HepG2 (cell line): ENCODE data around the gene DOK4. TPM values are rescaled to one million over a fixed set of nuclear protein-coding genes. Genes with fewer than 3 reads are reported as not detected.

Experiments used
- ELF3 ChIP-seq: IDR thresholded peaks from 2 replicates; pipeline ENCODE4 v1.6.1; 2016; ENCODE audit warnings: missing genetic modification reagents, missing compliant biosample characterization
- KDM6A ChIP-seq: IDR thresholded peaks from 2 replicates; pipeline ENCODE4 v1.6.1; 2016; ENCODE audit warnings: low read depth
- RARA ChIP-seq: IDR thresholded peaks from 2 replicates; pipeline ENCODE4 v1.6.1; 2016; ENCODE audit warnings: missing genetic modification reagents, missing compliant biosample characterization
- TAF15 ChIP-seq: fragments of 200-400 bp; formaldehyde crosslinking; IDR thresholded peaks from one replicate; pipeline ENCODE4 v1.6.1; 2018; ENCODE audit warnings: mild to moderate bottlenecking, low read depth, low read length; ENCODE audit not compliant: poor library complexity, severe bottlenecking
- polyA plus RNA-seq, 8 experiments: library from polyadenylated mRNA; depleted of rRNA in 3 of 8; stranded (reverse) in 7 of 8; unstranded in 1 of 8; fragments of >200 nt; fragmentation: Illumina TruSeq in 4 of 8; extraction: Trizol in 4 of 8; gene quantifications; 2 replicates each; pipeline versions ENCODE4 v1.2.1 to v1.2.3, GENCODE V29; 2011 to 2016; ENCODE audit warnings: low read depth in 4 of 8, missing spikeins in 1 of 8, mixed read lengths in 1 of 8; ENCODE audit not compliant: insufficient read depth in 1 of 8
- total RNA-seq, 5 experiments: library from RNA; depleted of rRNA; stranded (reverse); fragments of >200 nt; fragmentation: Illumina TruSeq; extraction: Trizol; gene quantifications; 2 replicates each; pipeline ENCODE4 v1.2.3, GENCODE V29; 2016; ENCODE audit warnings: low read depth in 1 of 5
- TF ChIP-seq, protein P1 (sequence below): sonication (generic); formaldehyde crosslinking; IDR thresholded peaks from 2 replicates; pipeline ENCODE4 v1.5.0; 2020; ENCODE audit warnings: mild to moderate bottlenecking, missing genetic modification reagents, borderline replicate concordance
- TF ChIP-seq, protein P2 (sequence below): sonication (generic); formaldehyde crosslinking; IDR thresholded peaks from 2 replicates; pipeline ENCODE4 v1.4.0; 2020; ENCODE audit warnings: missing genetic modification reagents
- TF ChIP-seq, protein P3 (sequence below): sonication (generic); formaldehyde crosslinking; IDR thresholded peaks from 2 replicates; pipeline ENCODE4 v1.4.0; 2020; ENCODE audit warnings: mild to moderate bottlenecking, missing genetic modification reagents
- TF ChIP-seq, protein P4 (sequence below): sonication (generic); formaldehyde crosslinking; conservative IDR thresholded peaks from 2 replicates; pipeline ENCODE4 v1.4.0; 2020; ENCODE audit warnings: mild to moderate bottlenecking, missing genetic modification reagents, moderate library complexity

DOK4 gene
- total and polyA plus RNA-seq, 2 of the 13 experiments (the other 11 are each of a cell fraction or from before 2014, with no cell fraction given) = 52.7 to 70.0 TPM

DNA sequence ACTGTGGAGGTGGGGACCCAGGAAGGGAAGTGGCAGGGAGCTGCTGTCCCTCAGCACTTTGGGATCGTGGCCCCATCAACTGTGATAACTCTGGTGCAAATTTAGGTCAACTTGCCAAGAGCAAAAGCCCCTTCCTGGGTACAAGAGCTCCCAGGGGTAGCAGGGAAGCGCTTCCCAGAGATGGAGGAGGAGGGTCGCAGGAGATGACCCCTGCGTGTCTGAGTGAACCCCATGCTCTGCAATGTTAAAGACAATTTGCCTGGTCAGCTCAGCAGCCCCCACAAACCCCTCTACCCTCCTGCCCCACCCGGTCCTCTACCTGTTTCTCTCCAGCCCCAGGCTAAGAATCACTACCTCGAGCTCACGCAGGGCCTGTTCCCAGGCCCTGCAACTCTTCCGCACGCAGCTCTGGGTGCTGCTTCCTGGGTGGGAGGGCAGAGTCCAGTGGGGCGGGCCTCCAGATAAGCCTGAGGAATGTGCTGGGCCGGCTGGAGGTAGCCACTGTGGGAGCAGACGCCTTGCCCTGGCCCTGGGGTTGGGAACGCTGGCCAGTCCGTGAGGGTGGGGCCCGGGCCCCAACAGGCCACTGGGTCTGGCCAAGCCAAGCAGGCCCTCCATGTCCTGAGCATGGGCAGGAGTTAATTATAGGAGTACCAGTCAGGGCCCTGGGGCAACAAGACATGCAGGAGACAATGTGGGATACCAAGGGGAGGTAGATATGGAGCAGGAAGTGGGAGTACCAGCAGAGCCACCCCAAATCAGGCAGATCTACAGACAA lies 6.1 kb downstream of the DOK4 start (continued):
- TF ChIP-seq, protein P1, sequence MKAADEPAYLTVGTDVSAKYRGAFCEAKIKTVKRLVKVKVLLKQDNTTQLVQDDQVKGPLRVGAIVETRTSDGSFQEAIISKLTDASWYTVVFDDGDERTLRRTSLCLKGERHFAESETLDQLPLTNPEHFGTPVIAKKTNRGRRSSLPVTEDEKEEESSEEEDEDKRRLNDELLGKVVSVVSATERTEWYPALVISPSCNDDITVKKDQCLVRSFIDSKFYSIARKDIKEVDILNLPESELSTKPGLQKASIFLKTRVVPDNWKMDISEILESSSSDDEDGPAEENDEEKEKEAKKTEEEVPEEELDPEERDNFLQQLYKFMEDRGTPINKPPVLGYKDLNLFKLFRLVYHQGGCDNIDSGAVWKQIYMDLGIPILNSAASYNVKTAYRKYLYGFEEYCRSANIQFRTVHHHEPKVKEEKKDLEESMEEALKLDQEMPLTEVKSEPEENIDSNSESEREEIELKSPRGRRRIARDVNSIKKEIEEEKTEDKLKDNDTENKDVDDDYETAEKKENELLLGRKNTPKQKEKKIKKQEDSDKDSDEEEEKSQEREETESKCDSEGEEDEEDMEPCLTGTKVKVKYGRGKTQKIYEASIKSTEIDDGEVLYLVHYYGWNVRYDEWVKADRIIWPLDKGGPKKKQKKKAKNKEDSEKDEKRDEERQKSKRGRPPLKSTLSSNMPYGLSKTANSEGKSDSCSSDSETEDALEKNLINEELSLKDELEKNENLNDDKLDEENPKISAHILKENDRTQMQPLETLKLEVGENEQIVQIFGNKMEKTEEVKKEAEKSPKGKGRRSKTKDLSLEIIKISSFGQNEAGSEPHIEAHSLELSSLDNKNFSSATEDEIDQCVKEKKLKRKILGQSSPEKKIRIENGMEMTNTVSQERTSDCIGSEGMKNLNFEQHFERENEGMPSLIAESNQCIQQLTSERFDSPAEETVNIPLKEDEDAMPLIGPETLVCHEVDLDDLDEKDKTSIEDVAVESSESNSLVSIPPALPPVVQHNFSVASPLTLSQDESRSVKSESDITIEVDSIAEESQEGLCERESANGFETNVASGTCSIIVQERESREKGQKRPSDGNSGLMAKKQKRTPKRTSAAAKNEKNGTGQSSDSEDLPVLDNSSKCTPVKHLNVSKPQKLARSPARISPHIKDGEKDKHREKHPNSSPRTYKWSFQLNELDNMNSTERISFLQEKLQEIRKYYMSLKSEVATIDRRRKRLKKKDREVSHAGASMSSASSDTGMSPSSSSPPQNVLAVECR (CRISPR knock-in tag) = peak; percentile 71; the same call in 1 of the 2 replicates
- TF ChIP-seq, protein P2, sequence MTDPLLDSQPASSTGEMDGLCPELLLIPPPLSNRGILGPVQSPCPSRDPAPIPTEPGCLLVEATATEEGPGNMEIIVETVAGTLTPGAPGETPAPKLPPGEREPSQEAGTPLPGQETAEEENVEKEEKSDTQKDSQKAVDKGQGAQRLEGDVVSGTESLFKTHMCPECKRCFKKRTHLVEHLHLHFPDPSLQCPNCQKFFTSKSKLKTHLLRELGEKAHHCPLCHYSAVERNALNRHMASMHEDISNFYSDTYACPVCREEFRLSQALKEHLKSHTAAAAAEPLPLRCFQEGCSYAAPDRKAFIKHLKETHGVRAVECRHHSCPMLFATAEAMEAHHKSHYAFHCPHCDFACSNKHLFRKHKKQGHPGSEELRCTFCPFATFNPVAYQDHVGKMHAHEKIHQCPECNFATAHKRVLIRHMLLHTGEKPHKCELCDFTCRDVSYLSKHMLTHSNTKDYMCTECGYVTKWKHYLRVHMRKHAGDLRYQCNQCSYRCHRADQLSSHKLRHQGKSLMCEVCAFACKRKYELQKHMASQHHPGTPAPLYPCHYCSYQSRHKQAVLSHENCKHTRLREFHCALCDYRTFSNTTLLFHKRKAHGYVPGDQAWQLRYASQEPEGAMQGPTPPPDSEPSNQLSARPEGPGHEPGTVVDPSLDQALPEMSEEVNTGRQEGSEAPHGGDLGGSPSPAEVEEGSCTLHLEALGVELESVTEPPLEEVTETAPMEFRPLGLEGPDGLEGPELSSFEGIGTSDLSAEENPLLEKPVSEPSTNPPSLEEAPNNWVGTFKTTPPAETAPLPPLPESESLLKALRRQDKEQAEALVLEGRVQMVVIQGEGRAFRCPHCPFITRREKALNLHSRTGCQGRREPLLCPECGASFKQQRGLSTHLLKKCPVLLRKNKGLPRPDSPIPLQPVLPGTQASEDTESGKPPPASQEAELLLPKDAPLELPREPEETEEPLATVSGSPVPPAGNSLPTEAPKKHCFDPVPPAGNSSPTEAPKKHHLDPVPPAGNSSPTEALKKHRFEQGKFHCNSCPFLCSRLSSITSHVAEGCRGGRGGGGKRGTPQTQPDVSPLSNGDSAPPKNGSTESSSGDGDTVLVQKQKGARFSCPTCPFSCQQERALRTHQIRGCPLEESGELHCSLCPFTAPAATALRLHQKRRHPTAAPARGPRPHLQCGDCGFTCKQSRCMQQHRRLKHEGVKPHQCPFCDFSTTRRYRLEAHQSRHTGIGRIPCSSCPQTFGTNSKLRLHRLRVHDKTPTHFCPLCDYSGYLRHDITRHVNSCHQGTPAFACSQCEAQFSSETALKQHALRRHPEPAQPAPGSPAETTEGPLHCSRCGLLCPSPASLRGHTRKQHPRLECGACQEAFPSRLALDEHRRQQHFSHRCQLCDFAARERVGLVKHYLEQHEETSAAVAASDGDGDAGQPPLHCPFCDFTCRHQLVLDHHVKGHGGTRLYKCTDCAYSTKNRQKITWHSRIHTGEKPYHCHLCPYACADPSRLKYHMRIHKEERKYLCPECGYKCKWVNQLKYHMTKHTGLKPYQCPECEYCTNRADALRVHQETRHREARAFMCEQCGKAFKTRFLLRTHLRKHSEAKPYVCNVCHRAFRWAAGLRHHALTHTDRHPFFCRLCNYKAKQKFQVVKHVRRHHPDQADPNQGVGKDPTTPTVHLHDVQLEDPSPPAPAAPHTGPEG (CRISPR knock-in tag) = no peak
- TF ChIP-seq RARA (CRISPR knock-in tag) = peak; percentile 63
- peak; percentile 76 for TF ChIP-seq KDM6A (CRISPR knock-in tag)
- peak; percentile 63 for TF ChIP-seq TAF15
- TF ChIP-seq, protein P3, sequence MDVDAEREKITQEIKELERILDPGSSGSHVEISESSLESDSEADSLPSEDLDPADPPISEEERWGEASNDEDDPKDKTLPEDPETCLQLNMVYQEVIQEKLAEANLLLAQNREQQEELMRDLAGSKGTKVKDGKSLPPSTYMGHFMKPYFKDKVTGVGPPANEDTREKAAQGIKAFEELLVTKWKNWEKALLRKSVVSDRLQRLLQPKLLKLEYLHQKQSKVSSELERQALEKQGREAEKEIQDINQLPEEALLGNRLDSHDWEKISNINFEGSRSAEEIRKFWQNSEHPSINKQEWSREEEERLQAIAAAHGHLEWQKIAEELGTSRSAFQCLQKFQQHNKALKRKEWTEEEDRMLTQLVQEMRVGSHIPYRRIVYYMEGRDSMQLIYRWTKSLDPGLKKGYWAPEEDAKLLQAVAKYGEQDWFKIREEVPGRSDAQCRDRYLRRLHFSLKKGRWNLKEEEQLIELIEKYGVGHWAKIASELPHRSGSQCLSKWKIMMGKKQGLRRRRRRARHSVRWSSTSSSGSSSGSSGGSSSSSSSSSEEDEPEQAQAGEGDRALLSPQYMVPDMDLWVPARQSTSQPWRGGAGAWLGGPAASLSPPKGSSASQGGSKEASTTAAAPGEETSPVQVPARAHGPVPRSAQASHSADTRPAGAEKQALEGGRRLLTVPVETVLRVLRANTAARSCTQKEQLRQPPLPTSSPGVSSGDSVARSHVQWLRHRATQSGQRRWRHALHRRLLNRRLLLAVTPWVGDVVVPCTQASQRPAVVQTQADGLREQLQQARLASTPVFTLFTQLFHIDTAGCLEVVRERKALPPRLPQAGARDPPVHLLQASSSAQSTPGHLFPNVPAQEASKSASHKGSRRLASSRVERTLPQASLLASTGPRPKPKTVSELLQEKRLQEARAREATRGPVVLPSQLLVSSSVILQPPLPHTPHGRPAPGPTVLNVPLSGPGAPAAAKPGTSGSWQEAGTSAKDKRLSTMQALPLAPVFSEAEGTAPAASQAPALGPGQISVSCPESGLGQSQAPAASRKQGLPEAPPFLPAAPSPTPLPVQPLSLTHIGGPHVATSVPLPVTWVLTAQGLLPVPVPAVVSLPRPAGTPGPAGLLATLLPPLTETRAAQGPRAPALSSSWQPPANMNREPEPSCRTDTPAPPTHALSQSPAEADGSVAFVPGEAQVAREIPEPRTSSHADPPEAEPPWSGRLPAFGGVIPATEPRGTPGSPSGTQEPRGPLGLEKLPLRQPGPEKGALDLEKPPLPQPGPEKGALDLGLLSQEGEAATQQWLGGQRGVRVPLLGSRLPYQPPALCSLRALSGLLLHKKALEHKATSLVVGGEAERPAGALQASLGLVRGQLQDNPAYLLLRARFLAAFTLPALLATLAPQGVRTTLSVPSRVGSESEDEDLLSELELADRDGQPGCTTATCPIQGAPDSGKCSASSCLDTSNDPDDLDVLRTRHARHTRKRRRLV (CRISPR knock-in tag) = peak; percentile 85; the same call in 1 of the 2 replicates
- peak; percentile 69; the same call in 1 of the 2 replicates for TF ChIP-seq ELF3 (CRISPR knock-in tag)
- TF ChIP-seq, protein P4, sequence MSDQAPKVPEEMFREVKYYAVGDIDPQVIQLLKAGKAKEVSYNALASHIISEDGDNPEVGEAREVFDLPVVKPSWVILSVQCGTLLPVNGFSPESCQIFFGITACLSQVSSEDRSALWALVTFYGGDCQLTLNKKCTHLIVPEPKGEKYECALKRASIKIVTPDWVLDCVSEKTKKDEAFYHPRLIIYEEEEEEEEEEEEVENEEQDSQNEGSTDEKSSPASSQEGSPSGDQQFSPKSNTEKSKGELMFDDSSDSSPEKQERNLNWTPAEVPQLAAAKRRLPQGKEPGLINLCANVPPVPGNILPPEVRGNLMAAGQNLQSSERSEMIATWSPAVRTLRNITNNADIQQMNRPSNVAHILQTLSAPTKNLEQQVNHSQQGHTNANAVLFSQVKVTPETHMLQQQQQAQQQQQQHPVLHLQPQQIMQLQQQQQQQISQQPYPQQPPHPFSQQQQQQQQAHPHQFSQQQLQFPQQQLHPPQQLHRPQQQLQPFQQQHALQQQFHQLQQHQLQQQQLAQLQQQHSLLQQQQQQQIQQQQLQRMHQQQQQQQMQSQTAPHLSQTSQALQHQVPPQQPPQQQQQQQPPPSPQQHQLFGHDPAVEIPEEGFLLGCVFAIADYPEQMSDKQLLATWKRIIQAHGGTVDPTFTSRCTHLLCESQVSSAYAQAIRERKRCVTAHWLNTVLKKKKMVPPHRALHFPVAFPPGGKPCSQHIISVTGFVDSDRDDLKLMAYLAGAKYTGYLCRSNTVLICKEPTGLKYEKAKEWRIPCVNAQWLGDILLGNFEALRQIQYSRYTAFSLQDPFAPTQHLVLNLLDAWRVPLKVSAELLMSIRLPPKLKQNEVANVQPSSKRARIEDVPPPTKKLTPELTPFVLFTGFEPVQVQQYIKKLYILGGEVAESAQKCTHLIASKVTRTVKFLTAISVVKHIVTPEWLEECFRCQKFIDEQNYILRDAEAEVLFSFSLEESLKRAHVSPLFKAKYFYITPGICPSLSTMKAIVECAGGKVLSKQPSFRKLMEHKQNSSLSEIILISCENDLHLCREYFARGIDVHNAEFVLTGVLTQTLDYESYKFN (CRISPR knock-in tag) = peak; percentile 94
